ENCODE measurements around the gene SECTM1.

- TF ChIP-seq, protein P1, sequence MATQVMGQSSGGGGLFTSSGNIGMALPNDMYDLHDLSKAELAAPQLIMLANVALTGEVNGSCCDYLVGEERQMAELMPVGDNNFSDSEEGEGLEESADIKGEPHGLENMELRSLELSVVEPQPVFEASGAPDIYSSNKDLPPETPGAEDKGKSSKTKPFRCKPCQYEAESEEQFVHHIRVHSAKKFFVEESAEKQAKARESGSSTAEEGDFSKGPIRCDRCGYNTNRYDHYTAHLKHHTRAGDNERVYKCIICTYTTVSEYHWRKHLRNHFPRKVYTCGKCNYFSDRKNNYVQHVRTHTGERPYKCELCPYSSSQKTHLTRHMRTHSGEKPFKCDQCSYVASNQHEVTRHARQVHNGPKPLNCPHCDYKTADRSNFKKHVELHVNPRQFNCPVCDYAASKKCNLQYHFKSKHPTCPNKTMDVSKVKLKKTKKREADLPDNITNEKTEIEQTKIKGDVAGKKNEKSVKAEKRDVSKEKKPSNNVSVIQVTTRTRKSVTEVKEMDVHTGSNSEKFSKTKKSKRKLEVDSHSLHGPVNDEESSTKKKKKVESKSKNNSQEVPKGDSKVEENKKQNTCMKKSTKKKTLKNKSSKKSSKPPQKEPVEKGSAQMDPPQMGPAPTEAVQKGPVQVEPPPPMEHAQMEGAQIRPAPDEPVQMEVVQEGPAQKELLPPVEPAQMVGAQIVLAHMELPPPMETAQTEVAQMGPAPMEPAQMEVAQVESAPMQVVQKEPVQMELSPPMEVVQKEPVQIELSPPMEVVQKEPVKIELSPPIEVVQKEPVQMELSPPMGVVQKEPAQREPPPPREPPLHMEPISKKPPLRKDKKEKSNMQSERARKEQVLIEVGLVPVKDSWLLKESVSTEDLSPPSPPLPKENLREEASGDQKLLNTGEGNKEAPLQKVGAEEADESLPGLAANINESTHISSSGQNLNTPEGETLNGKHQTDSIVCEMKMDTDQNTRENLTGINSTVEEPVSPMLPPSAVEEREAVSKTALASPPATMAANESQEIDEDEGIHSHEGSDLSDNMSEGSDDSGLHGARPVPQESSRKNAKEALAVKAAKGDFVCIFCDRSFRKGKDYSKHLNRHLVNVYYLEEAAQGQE (IDR thresholded peaks at IDR 0.05; ENCODE audit: insufficient read depth in 1 of 2, low read depth in 2 of 2, low read length in 2 of 2) = no peak
- no peak for TF ChIP-seq POLR2AphosphoS5 (IDR thresholded peaks at IDR 0.05; ENCODE audit: low read depth, low read length)
- TF ChIP-seq TAF1 (IDR thresholded peaks at IDR 0.05; ENCODE audit: borderline replicate concordance, insufficient read depth, low read length) = no peak
- no peak for TF ChIP-seq SIN3A (IDR thresholded peaks at IDR 0.05; ENCODE audit: borderline replicate concordance, insufficient read depth, low read length)
Measured at GRCh38 chr17:82278308-82278707, 55.3 kb downstream of the SECTM1 start.

Data from PFSK-1 (cell line).